EL (cell line): ENCODE results near the gene RAB6B.

Experiments used
- DNase-seq: peaks from one replicate; pipeline ENCODE4 v3.0.0-alpha.2; 2016

Gene RAB6B

DNA sequence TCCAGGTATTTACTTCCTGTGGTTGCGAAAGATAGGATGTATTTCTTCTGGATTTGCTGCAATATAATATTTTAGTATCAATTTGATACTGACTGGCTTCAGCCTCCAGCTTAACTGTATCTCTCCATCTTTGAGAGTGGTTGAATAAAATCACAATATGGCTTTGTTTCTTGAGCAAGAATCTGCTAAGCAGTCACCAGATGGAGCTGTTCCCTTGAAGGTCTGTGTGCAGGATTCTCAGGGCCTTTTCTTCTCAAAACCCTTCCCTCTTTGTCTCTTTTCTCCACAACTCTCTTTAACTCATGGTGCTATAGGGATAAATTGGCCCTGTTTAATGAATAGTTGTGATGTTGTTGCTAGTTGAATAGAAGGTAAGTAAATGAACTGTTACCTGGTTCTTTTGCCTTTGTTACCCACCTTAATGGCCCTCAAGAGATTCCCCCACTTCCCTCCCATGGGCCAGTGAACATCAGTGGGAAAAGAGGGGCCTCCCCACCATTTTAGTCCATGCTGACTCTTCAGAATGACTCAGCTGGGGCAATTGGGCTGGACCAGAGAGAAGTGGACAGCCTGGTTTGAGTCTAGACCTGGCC is 34.8 kb upstream of the RAB6B start:
- peak; percentile 63 for DNase-seq

DNA sequence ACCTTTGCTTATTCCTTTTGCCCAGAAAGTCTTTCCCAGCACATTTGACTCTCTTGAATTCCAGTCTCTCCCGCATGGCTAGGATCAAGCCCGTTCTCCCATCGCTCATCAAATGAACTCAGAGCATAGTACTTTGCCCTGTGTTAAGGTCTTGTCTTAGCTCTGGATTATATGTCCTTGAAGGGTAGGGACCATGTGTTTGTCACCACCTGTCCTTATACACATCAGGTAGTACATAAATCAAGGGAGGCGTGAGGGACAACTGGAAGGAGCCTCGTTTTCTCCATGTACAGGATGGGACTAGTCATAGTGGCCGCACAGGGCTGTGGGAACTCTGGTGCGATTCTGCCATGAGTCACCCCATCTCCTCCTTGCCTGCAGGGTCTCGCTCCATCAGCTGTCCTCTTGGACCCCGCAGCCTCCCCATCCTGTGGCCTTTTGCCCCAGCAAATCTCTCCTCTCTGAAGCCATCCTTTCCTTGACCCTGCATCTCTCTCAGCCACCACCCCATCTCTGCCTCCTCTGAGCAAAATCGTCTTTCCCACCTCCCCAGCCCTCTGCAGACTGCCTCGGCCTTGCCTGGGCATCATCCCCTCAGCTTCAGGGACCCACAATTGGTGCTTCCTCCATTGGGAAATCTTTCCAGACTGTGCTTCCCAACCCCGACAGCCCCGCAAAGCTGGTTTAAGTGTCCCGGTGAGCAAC is 33.4 kb upstream of the RAB6B start:
- peak; percentile 34 for DNase-seq

DNA sequence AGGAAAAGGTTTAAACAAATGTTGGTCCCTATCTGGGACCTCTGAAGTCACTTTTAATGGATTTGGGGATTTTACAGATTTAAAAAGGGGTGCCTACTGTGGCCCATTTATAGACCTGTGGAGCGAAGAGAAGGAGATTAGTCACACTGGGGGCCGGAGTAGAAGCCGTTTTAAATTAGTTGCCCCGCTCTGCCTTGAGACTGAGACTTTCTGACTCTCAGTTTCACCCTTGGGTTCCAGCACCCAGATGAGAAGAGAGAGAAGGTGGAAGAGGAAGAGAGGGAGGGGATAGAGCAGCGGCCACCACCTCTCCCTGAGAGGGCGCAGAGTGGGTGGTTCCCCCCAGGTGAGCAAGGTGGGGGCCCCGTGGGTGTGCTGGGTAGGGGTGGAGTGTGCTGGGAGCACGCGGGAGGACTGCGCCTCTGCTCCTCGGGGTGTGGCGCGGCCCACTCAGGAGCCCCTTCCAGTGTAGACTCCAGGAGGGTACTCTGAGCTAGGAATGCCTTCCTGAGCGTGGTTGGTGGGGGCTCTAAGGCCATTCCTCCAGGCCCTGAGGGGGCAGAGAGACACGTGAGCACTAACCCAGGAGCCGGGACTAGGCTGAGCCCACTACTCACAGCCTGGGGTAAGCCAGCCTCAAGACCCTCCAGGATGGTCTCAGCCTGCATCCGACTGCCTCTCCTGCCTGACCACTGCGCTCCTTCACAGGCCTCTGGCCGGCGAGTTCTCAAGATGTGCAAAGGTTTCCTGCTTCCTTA is 32.6 kb upstream of the RAB6B start:
- no peak for DNase-seq

DNA sequence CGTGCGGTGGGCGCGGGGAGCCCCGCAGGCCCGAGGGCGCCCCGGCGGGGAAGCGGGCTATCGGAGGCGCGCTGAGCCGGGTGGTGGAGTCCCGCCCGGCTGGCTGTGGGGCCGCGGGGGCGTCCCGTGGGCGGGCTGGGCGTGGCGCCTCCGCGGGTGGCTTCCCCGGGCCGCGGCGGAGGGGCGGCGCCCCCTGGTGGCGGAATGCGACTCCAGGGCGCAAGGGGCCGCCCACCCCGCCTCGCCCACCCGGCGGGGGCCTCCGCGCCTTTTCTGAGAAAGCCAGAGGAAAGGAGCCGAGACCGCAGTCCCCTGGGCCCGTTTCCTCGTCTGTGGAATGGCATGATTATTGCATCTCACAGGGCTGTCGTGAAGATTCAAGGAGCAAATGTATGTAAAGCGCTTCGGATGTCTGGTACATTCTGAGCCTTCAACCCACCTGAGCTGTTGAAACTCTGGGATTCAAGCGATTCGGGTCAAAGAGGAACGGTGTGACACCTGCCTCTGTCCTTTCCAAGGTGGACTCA is 31.9 kb upstream of the RAB6B start:
- peak; percentile 42 for DNase-seq

DNA sequence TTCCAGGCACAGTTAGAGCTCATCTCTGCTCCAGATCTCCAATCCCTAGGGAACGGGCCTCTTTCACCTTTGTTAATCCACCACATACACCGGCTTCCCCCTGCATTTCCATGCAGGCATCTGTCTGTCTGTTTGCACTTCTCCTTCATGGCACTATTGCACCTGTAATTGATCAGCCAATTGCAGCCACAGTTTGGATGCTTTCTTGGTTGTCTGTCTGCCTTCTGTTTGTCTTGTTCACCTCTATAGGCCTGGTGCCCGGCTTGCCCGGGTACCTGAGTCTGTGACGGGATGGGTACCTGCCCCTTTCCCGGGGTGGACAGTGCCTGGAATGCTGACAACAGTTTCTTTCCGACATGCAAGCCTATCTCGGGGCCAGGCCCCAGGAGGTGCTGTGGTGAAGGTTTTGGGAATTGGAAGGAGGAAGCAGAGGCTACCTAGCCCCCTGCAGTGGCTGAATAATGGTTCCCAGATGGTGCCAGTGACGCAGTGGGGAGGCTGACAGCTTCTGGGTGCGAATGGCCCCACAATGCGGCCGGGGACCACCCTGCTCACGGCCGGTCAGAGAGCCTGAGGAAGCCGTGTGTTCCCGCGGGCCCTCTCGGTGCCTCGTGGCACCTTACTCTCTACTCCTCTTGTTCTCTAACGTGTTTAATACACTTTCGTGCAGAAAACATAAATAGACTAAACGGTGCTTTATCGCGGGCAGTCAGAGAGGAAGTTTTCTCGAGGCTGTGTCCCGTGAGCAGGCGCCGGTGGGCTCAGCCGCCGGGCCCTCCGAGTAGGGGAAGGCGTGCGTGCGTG is 31.3 kb upstream of the RAB6B start:
- DNase-seq: no peak

DNA sequence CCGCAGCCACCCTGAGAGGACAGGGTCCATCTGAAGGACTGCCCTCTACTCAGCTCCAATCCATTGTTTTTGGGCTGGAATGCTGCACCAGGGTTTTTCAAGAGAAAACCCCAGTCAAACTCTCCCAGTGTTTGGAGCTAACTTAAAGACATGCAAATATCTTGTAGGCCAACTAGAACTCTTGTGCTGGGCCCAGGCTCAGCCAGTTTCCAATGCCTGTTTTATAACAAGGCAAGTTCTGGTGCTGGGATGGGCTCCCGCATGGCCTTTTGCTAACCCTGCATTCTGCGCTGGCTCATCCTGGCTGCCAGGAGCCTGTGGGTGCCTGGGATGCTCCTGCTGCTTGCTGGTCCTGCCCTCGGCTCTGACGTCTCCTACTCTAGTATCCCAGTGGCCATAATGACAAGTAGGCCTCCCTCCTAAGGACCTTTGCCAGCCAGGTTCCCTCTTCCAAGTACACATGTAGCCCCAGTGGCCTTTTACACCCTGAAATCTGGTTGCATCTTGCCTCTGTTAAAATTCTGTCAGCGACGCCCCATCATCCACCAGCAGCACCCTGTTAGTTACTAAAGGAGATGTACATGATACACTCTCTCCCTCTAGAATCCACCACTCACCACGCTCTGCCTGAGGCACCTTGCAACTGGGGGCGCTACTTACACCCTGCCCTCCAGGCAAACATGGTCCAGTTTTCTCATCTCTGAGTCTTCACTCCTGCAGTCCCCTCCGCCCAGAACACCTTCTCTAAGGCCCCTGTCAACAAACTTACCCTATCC is 30.5 kb upstream of the RAB6B start:
- no peak for DNase-seq

DNA sequence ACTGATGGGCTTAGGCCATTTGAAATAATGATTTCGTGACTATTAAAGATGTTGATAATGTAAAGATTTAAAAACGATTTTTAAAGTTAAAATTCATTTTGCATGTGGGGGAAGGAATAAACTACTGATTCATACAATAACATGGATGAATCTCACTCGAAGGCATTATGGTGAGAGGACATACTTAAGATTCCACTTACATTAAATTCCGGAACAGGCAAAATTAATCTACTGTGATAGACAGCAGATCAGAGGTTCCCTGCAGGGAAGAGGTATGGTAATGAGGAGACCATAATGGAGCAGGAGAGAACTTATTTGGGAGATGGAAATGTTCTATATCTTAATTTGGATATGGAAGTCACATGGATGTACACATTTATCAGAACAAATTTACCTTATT is 28.4 kb upstream of the RAB6B start:
- no peak for DNase-seq

DNA sequence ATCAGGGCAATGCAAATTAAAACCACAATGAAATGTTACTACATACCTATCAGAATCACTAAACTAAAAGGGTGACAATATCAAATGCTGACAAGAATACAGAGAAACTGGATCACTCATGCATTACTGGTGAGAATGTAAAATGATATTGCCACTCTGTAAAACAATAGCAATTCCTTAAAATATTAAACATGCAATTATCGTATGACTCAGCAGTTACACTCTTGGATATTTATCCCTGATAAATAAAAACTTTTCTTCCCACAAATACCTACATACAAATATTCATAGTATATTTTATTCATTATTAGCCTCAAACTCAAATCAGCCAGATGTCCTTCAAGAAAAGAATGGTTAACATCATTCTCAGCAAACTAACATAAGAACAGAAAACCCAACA is 25.9 kb upstream of the RAB6B start:
- no peak for DNase-seq

DNA sequence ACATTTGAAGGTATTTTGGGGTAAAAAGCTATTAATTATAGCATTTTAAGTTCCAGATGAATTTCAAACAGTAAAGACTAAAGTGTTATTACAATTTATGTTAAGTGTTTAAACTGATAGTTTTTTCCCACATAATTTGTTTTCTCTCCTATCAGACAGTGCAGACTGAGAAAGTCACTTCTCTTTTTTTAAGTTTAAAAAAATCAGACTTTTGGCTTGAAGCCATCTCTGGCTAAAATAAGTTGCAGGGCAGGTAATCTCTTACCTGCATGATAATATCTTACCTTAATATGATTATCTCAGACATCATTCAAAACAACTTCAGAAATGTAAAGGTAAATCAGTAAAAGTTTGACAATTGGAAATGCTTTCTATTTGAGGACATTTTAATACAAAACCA is 21.5 kb upstream of the RAB6B start:
- DNase-seq: no peak

DNA sequence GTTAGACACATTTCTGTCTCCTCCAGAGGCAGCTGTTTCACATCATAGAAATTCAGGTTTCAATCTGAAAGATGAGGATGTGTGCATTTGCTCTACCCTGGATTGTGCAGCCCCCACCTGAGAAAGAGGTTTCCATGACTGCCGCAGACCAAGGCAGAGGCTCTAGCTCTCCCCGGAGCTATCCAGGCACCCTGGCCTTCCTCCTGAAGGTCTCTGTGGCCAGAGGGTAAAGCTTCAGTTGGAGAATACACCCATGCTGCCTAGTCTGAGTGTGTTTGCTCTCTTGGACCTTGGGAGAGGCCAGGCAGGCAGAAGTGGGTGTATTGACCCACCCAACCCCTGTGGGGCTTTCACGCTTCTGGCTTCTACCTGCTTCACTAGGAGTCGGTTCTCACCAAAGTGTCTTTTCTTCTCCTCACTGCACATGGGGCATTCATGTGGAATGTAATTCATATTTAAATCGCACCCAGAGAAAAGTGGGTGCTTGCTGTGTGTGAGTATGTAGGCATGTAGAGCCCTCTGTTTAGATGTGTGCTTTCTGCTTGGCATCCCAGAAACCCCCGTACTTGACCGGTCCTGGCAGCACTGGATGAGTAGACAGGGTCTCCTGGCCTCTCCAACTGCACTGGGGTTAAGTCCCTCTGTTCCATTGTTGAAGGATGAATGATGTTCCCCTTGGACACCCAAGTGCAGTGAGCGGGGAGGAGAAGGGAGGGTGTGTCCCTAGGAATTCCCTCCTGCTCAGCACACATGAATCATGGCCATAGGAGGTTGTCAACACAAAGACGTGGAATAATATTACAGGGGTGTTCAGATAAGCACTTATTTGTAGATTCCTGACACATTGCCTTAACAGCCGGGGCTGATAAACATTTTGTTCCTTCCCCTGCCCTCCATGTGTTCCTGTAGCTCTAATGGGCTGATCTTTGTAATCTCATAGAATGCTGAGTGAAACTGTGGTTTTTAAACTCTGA is 20.3 kb upstream of the RAB6B start:
- DNase-seq: no peak

DNA sequence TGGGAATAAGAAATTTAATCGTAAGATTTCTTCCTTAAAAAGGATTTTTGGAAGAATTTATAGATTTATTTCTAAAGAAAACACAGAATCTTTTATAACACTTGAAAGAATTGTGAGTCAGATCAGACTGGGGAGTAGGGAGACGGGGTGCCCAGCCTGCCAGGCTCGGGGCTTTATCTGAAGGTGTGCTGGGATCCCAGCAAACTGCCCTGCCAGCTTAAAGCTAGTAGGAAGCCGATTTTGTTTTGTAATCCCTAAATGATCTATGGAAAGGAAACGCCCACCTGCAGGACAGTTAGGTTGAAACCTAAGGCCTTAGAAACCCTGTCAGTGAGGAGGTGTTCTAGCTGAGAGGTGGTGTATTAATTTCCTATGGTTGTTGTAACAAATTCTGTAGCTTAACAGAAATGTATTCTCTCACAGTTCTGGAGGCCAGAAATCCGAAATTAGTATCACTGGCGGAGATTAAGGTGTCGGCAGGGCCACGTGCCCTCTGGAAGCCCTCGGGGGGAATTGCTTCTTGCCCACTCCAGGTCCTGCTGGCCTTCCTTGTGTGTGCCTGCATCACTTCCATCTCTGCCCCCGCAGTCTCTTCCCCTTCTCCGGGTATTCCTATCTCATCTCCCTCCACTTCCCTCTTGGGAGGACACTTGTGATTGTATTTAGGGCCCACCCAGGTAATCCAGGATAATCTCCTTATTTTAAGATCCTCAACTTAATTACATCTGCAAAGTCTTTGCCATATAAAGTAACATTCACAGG is 19.3 kb upstream of the RAB6B start:
- DNase-seq: no peak

DNA sequence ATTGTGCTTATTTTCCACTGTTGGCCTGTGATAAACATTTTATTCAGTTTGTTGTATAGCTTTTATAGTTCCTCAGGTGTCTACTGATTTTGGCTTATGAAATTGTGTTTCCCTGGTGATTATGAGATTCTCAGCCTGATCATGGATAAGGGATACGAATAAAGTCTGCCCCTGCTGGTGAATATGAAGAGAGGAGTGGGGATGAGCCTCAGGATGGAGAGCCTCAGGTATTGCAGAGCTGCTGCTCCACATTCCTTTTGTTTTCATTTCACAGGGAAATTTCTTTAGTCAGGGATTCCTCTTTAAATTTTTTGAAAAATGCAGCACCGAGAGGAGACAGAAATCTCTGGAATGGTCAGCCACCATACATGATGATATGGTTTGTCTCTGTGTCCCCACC is 14.7 kb upstream of the RAB6B start:
- no peak for DNase-seq

DNA sequence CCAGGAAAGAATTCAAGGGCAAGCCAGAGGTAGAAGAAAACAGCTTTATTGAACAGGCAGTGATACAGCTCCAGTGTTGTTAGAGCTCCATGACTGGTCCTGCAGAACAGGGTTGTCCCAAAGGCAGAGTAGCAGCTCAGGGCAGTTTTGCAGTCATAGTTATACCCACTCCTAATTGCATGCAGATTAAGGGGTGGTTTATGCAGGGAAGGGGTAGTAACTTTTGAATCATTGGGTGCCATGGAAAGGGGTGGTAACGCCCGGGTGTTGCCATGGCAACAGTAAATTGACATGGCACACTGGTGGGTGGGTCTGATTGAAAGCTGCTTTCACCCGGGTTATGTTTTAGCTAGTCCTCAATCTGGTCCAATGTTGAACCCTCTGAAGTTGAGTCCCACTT is 9.7 kb upstream of the RAB6B start:
- DNase-seq: no peak

DNA sequence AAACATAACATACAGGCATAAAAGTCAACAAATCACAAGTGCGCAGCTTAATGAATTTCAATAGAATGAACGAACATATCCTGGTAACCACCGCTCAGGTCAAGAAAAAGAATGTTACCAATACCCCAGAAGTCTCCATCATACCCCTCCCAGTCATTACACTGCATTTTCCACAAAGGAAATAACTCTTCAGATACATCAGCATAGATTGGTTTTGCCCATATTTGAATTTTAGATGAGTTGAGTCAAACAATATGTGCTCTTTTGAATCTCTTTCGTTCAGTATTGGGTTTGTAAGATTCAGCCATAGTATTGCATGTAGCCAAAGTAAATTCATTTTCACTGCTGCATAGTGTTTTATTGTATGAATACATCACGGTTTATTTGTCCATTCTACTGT is 6.2 kb upstream of the RAB6B start:
- DNase-seq: no peak

DNA sequence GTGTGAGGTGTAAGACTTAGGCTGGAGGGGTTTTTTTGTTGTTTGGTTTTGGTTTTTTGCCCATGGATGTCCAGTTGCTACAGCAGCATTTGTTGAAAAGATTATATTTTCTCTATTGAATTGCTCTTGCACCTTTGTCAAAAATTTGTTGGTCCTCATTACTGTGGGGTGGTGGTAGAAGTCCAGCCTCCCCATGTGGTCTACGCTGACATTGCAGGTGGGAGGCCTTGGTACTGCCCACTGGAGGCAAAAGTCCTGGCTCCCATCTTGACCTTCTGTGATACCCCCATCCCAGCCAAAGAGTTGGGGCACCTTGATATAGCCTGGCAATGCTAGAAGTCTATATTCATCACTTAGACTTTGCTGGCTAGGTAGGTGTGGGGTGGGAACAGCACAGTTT is 5.4 kb upstream of the RAB6B start:
- DNase-seq: no peak

DNA sequence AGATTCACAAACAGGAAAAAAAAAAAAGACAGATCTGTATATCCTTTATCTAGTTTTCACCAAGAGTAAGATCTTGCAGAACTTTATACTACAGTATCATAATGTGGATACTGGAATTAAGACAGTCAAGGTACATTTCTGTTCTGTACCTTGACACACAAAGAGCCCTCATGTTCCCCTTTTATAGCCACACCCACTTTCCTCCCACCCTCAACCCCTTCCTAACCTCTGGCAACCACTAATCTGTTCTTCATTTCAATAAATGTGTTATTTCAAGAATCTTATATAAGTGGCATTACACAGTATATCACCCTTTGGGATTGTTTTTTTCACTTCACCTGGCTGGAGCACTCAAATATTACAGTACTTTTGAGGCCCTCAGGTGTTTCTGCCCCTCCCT is 3.6 kb upstream of the RAB6B start:
- DNase-seq: no peak

DNA sequence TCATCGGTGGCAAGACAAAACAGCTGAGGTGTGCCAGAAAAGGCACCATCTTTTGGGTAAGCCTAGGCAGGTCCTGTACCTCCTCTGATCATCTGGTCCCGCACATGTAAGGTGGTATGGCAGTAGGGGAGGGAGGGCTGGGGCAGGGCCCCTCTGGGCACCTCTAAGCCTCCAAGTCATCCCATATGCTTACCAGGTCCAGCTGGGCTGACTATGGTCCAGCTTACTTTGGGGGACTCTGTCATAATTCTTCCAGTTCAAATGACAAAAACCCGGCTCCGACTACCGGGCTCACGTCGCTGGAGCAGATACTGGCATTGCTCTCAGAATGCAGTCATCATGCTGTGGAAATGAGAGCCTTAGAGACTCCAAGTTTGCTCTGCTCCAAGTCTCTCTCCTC is 1.9 kb upstream of the RAB6B start:
- no peak for DNase-seq

DNA sequence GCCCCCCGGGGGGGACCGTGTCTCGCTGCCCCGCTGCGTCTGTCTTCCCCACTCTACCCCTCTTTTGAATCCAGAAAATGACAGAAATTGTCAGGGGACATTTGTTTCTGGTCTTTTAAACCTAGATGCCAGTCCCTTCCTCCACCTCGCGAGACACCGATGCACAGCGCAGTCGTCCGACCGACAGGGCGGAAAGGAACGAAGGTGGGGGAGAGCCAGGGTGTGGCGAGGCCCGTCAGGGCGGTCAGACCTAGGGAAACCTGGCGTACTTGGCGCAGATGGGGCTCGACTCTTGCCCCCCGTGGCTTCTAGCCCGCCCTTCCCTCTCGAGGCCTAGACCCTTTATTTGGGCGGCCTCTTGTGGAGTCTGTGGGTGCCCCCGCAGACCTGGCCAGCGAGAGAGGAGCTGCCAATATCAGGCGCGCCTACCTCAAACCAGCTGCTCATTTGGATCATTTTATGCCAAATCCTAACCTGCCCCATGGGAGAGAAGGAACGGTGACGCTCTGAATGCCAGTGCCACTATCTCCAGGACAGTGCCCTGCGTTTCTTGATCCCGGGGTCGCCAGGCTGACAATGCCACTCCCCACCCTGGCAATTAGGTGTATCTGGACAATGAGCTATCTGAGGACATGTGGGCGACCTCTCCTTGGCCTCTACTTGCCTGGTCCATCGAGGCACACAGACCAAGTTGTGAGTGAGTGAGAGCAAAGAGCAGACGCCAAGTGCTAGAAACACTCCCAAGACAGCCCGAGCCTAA is 500 bp upstream of the RAB6B start:
- DNase-seq: peak; percentile 8

DNA sequence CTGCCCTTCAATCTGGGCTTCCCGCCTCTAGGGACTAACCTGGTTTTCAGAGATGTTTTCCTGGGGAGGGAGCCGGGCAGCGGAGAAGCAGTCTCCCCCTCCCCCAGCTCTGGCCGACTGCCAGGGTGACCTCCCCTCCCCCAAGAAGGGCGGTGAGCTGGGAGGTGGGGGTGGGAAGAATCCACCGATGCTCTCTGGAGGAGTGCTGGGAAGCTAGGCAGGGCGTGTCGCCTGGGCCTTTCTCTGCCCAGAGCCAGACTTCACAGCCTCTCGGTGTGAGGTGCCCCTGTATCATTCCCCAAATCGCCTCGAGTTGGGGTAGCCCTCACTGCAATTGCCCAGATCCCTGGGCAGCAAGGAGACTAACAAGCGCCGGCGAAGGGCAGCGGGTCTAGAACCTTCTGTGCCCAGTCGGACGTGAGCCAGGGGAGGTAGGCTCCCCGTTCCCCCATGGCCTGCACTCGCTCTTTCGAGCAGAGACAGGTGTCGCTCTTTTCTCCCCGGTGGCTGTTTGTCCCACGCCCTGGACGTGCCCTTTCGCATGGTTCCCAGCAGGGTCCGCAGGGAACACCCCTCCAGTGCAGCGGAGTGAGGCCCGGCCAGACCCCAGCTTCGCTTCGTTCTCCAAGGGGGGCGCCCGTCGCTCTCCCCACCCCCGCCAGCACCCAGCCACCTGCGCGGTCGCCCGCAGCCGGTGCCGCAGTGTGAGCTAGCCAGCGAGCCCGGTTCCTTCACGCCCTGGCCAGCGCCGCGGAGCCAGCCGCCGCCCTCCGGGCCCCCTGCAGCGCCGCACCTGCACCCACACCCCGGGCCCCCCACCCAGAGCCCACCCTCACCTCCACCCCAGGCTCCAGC is 1.1 kb downstream of the RAB6B start:
- DNase-seq: no peak
